ENCODE data around the gene USP1.

The USP1 gene, protein sequence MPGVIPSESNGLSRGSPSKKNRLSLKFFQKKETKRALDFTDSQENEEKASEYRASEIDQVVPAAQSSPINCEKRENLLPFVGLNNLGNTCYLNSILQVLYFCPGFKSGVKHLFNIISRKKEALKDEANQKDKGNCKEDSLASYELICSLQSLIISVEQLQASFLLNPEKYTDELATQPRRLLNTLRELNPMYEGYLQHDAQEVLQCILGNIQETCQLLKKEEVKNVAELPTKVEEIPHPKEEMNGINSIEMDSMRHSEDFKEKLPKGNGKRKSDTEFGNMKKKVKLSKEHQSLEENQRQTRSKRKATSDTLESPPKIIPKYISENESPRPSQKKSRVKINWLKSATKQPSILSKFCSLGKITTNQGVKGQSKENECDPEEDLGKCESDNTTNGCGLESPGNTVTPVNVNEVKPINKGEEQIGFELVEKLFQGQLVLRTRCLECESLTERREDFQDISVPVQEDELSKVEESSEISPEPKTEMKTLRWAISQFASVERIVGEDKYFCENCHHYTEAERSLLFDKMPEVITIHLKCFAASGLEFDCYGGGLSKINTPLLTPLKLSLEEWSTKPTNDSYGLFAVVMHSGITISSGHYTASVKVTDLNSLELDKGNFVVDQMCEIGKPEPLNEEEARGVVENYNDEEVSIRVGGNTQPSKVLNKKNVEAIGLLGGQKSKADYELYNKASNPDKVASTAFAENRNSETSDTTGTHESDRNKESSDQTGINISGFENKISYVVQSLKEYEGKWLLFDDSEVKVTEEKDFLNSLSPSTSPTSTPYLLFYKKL

DNA sequence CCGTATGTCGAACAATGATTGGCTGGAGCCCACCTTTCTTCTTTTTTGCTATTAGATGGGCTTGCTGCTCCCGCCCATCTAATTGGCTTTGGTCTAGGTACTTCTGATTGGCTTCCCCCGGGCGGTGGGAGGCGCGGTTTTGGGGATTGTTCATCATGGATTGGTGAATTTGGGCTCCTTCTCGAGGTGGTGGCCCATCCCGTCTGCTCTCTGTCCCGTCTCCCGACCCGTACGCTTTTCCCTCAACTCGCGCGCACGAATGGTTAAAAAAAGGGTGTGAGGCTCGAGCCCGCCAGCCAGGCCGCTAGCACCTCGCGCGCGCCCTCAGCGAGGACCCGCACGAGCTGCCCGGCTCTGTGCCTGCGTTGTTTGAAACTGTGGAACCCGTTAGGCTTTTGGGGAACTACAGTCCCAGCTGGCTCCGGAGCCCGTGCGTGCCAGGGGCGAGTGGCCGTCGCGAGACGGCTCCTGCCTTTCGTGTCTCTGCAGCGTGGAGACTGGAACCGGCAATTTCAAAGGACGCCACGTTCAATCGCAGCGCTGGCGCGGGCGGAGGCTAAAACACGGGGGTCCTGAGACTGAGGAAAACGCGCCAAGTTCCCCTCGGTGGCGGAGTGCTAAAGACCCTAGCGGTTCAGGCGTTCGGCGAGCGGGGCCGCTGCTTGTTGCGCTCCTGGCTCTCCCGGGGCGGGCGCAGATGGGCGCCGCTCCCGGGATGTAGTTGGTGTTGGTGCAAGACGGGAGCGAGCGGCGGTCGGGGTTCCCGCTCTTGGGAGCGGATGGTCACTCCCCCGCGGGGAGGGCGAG lies at the start of gene USP1:
USP1 (plus strand) TSS at position 584 of the 807 bp plus-strand sequence. CDS start 2,819 bp downstream, outside the sequence.
- peak within 1 kb of the TSS; percentile 100 for H3K9ac ChIP-seq (ENCODE audit: low read length)
- peaks cover 50% of the 10 kb centered on the region for H3K79me2 ChIP-seq (ENCODE audit: insufficient read depth, low read length)
- H3K36me3 ChIP-seq (ENCODE audit: low read length) = peaks cover 10% of the 10 kb centered on the region
- H4K20me1 ChIP-seq (ENCODE audit: low read depth, low read length) = peaks cover 35% of the 10 kb centered on the region
- H3F3A ChIP-seq (ENCODE audit: insufficient read depth) = peaks cover 12% of the 10 kb centered on the region
- no peaks in the 10 kb centered on the region for H3K9me2 ChIP-seq (replicated peaks; ENCODE audit: insufficient read depth, low read length)
- H3K4me2 ChIP-seq (ENCODE audit: low read depth, low read length, poor library complexity, severe bottlenecking) = peak within 1 kb of the TSS; percentile 95
- H2AFZ ChIP-seq (ENCODE audit: low read depth, low read length, severe bottlenecking) = peak within 1 kb of the TSS; percentile 87
- H3K27ac ChIP-seq (ENCODE audit: low read depth, low read length) = peak within 1 kb of the TSS; percentile 99
- no peaks in the 10 kb centered on the region for H3K27me3 ChIP-seq (ENCODE audit: low read length)
- H3K4me3 ChIP-seq (ENCODE audit: insufficient read depth, low read length, poor library complexity, severe bottlenecking) = peak within 1 kb of the TSS; percentile 86
- TF ChIP-seq EZH2phosphoT487 (conservative IDR thresholded peaks at IDR 0.05; ENCODE audit: low read length) = no peak
- TF ChIP-seq, protein P1, sequence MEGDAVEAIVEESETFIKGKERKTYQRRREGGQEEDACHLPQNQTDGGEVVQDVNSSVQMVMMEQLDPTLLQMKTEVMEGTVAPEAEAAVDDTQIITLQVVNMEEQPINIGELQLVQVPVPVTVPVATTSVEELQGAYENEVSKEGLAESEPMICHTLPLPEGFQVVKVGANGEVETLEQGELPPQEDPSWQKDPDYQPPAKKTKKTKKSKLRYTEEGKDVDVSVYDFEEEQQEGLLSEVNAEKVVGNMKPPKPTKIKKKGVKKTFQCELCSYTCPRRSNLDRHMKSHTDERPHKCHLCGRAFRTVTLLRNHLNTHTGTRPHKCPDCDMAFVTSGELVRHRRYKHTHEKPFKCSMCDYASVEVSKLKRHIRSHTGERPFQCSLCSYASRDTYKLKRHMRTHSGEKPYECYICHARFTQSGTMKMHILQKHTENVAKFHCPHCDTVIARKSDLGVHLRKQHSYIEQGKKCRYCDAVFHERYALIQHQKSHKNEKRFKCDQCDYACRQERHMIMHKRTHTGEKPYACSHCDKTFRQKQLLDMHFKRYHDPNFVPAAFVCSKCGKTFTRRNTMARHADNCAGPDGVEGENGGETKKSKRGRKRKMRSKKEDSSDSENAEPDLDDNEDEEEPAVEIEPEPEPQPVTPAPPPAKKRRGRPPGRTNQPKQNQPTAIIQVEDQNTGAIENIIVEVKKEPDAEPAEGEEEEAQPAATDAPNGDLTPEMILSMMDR (IDR thresholded peaks at IDR 0.05; ENCODE audit: insufficient read depth, low read length, poor library complexity, severe bottlenecking) = no peak
- H3K9me3 ChIP-seq (ENCODE audit: insufficient read depth, low read length) = no peaks in the 10 kb centered on the region

DNA sequence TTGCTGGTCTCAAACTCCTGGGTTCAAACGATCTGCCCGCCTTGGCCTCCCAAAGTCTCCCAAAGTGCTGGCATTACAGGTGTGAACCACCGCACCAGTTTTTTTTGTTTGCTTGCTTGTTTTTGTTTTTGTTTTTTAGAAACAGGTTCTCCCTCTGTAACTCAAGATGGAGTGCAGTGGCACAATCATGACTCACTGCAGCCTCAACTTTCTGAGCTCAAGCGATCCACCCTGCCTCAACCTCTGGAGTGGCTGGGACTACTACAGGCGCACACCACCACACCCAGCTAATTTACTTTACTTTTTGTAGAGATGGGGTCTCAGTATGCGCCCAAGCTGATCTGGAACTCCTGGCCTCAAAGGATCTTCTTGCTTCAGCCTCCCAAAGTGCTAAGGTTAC lies 47.3 kb upstream of the USP1 start:
- H3K27ac ChIP-seq (ENCODE audit: low read depth, low read length) = no peak overlapping the region
- H3K4me2 ChIP-seq (ENCODE audit: low read depth, low read length, poor library complexity, severe bottlenecking) = no peak overlapping the region
- H3K36me3 ChIP-seq (ENCODE audit: low read length) = no peaks in the 10 kb centered on the region
- no peaks in the 10 kb centered on the region for H3K9me3 ChIP-seq (ENCODE audit: insufficient read depth, low read length)
- no peak overlapping the region for H3K9ac ChIP-seq (ENCODE audit: low read length)
- H4K20me1 ChIP-seq (ENCODE audit: low read depth, low read length) = no peaks in the 10 kb centered on the region
- H3K79me2 ChIP-seq (ENCODE audit: insufficient read depth, low read length) = no peaks in the 10 kb centered on the region
- H2AFZ ChIP-seq (ENCODE audit: low read depth, low read length, severe bottlenecking) = no peak overlapping the region
- TF ChIP-seq, protein P1 (IDR thresholded peaks at IDR 0.05; ENCODE audit: insufficient read depth, low read length, poor library complexity, severe bottlenecking) = no peak
- TF ChIP-seq EZH2phosphoT487 (conservative IDR thresholded peaks at IDR 0.05; ENCODE audit: low read length) = no peak
- H3K9me2 ChIP-seq (replicated peaks; ENCODE audit: insufficient read depth, low read length) = no peaks in the 10 kb centered on the region
- H3K4me3 ChIP-seq (ENCODE audit: insufficient read depth, low read length, poor library complexity, severe bottlenecking) = no peak overlapping the region
- H3K27me3 ChIP-seq (ENCODE audit: low read length) = no peaks in the 10 kb centered on the region
- no peaks in the 10 kb centered on the region for H3F3A ChIP-seq (ENCODE audit: insufficient read depth)

DNA sequence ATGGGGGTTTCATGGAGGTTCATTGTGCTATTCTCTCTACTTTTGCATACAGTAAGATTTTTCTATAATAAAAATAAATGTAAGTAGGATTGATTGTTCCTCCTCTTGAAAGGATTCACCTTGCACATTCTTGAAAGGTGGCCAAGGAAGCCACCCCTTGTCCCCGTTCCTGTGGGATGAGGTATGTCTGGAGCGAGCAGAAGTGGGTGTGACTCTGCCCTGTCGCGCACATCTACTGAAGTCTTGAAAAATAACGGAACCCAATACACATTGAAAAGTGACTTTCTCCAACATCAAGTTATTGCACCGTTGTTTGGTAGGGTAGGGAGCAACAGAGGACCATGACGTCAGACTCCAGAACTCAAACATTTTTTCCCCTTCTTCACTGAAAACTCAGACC lies 46.8 kb upstream of the USP1 start:
- H3K9me2 ChIP-seq (replicated peaks; ENCODE audit: insufficient read depth, low read length) = no peaks in the 10 kb centered on the region
- H3K4me3 ChIP-seq (ENCODE audit: insufficient read depth, low read length, poor library complexity, severe bottlenecking) = no peak overlapping the region
- H3K9ac ChIP-seq (ENCODE audit: low read length) = no peak overlapping the region
- no peaks in the 10 kb centered on the region for H3K36me3 ChIP-seq (ENCODE audit: low read length)
- H3K79me2 ChIP-seq (ENCODE audit: insufficient read depth, low read length) = no peaks in the 10 kb centered on the region
- TF ChIP-seq EZH2phosphoT487 (conservative IDR thresholded peaks at IDR 0.05; ENCODE audit: low read length) = no peak
- TF ChIP-seq, protein P1 (IDR thresholded peaks at IDR 0.05; ENCODE audit: insufficient read depth, low read length, poor library complexity, severe bottlenecking) = no peak
- no peaks in the 10 kb centered on the region for H3K27me3 ChIP-seq (ENCODE audit: low read length)
- no peak overlapping the region for H3K4me2 ChIP-seq (ENCODE audit: low read depth, low read length, poor library complexity, severe bottlenecking)
- no peaks in the 10 kb centered on the region for H3F3A ChIP-seq (ENCODE audit: insufficient read depth)
- H4K20me1 ChIP-seq (ENCODE audit: low read depth, low read length) = no peaks in the 10 kb centered on the region
- H3K9me3 ChIP-seq (ENCODE audit: insufficient read depth, low read length) = no peaks in the 10 kb centered on the region
- no peak overlapping the region for H2AFZ ChIP-seq (ENCODE audit: low read depth, low read length, severe bottlenecking)
- no peak overlapping the region for H3K27ac ChIP-seq (ENCODE audit: low read depth, low read length)
